Aorta (tissue), 5 donors: ENCODE data around the gene CDC25C. TPM values are rescaled to one million over a fixed set of nuclear protein-coding genes. Genes with fewer than 3 reads are reported as not detected.

ENCODE experiments used
- ATAC-seq: fragments of 200-7000 bp; cut with Tn5 transposase; one replicate; pipeline ENCODE4 v1.9.1; 2022; ENCODE audit warnings: moderate library complexity; ENCODE audit not compliant: low FRiP score
- DNase-seq, 2 donors: peaks; one replicate each; pipeline ENCODE4 v3.0.0-alpha.2; 2020
- H3K27ac ChIP-seq, 2 donors: one replicate each; pipeline ENCODE4 v1.5.1; 2013; ENCODE audit warnings: low read length in 2 of 2, mild to moderate bottlenecking in 2 of 2, moderate library complexity in 2 of 2, control low read depth in 1 of 2, inconsistent platforms in 1 of 2, low read depth in 1 of 2
- H3K27me3 ChIP-seq, 2 donors: one replicate each; pipeline ENCODE4 v1.6.1; 2013; ENCODE audit warnings: control low read depth in 1 of 2, low read length in 1 of 2, mild to moderate bottlenecking in 1 of 2, moderate library complexity in 1 of 2; ENCODE audit not compliant: insufficient read depth in 2 of 2, control insufficient read depth in 1 of 2
- H3K36me3 ChIP-seq, 2 donors: one replicate each; pipeline ENCODE4 v1.6.1; 2013; ENCODE audit warnings: control low read depth in 1 of 2, low read length in 1 of 2, mild to moderate bottlenecking in 1 of 2; ENCODE audit not compliant: insufficient read depth in 2 of 2, control insufficient read depth in 1 of 2
- H3K4me1 ChIP-seq, 2 donors: one replicate each; pipeline ENCODE4 v1.6.1; 2013; ENCODE audit warnings: low read length in 2 of 2, control low read depth in 1 of 2, mild to moderate bottlenecking in 1 of 2, moderate library complexity in 1 of 2; ENCODE audit not compliant: insufficient read depth in 2 of 2, control insufficient read depth in 1 of 2
- H3K4me3 ChIP-seq, 2 donors: one replicate each; pipeline ENCODE4 v1.5.1; 2013; ENCODE audit warnings: low read length in 2 of 2, control low read depth in 1 of 2, mild to moderate bottlenecking in 1 of 2
- H3K9me3 ChIP-seq: one replicate; pipeline ENCODE4 v1.6.1; 2013; ENCODE audit warnings: mild to moderate bottlenecking, low read length; ENCODE audit not compliant: control insufficient read depth
- WGBS, 2 donors: extraction: QIAGEN DNeasy Blood & Tissue Kit; methylation state at CpG; one replicate each; pipeline ENCODE4 v1.1.7; 2013; 5-methylcytosine and 5-hydroxymethylcytosine counted together
- intact Hi-C, 2 donors: fragments of 100-400 bp; cut with DNase I; formaldehyde crosslinking; loops; one replicate each; pipeline versions ENCODE4 v1.14.2 to v1.15.0; 2022
- polyA plus RNA-seq, 2 donors: library from polyadenylated mRNA; stranded (reverse); fragments of 200-250 nt; gene quantifications; one replicate each; pipeline ENCODE4 v1.2.3, GENCODE V29; 2013
- total RNA-seq, 2 donors: library from RNA; stranded (reverse); fragmentation: NEBNext Ultra II Directional; extraction: Animal tissue kit (Norgen Biotek cat#: 25700); gene quantifications; one replicate each; pipeline ENCODE4 v1.2.1, GENCODE V29; 2021
- donor health status: healthy with polysubstance abuse.
- donor health status: Bipolar disorder and iron deficiency.
- donor health status: DM: no; HTN: no; CAD: no.
- donor health status: DM: no; HTN: no; CAD: no.
- donor health status: DM: yes; HTN: yes; CAD: no.

The CDC25C gene
- total and polyA plus RNA-seq, 4 donors = 0.38 TPM; not detected in 3

DNA sequence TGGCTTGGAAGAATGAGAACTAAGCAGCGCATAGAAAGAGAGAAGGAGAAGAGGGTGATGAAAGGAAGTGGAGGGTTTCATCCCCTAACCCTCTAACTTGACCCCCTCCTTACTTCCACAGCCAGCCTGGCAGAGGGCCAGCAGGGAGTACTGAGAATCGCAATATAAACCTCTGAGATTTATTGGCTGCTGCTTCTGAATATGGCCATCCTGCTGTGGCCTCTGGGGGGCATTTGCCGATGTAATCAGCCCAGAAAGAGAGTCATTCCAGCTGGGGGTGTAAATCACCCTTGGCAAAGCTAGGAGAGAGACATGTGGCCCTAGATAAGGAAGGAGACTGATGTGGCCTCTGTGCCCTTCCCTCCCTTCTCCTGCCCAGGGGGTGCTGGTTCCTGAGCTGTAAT lies 56.2 kb downstream of the CDC25C start:
- no peak for ATAC-seq
- DNase-seq = no peak
- intact Hi-C loops = no loop called here

GRCh38 chr5:138274189-138274853 lies 57.3 kb downstream of the CDC25C start, which contains the start of gene GFRA3:
Gene GFRA3 (minus strand): TSS chr5:138274621. CDS start chr5:138274424, 197 bp downstream.
- H3K36me3 ChIP-seq = no peaks in the 10 kb centered on the region
- no peaks in the 10 kb centered on the region for H3K9me3 ChIP-seq
- no peaks in the 10 kb centered on the region for H3K27me3 ChIP-seq
- H3K4me3 ChIP-seq = peak within 1 kb of the TSS in 1 of 2 donors; percentile 25
- 2 to 3% methylated on average over 57 to 62 of the region's 62 CpGs for WGBS, 2 donors
- H3K27ac ChIP-seq = no peak within 1 kb of the TSS
- no peak for DNase-seq
- intact Hi-C loops = no loop called here
- no peak for ATAC-seq
- H3K4me1 ChIP-seq = no peaks in the 10 kb centered on the region

More for the DNA sequence above, 56.2 kb downstream of the CDC25C start:
- no peaks in the 10 kb centered on the region for H3K9me3 ChIP-seq
- WGBS, 2 donors = 58 to 64% methylated on average over 3 of the region's 3 CpGs
- no peak overlapping the region for H3K27ac ChIP-seq
- H3K36me3 ChIP-seq = no peaks in the 10 kb centered on the region
- no peaks in the 10 kb centered on the region for H3K27me3 ChIP-seq
- no peak overlapping the region for H3K4me3 ChIP-seq
- no peaks in the 10 kb centered on the region for H3K4me1 ChIP-seq

DNA sequence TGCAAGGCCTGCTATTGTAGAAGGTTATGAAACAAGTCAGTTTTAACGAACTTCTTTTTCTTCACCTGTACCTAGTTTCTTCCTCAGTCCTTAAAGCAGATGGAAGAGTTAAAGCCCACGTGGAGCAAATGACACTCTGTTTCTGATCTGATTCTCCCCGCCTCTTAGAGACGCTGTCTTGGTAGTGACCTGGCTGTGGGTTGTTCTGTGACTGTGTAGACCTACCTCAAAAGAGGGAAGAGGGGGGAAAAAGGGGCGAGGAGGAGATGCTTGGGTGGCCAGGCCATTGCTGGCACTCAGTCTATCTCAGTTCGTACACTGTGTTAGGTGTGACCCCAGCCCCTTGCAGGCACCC lies 57.8 kb downstream of the CDC25C start:
- DNase-seq (no peak), ATAC-seq (no peak)
- no peaks in the 10 kb centered on the region for H3K9me3 ChIP-seq
- peak overlapping the region in 1 of 2 donors; percentile 25 for H3K4me3 ChIP-seq
- no peak overlapping the region for H3K27ac ChIP-seq
- intact Hi-C loops = no loop called here
- no peaks in the 10 kb centered on the region for H3K4me1 ChIP-seq
- WGBS, 2 donors = 74 to 80% methylated on average over 6 of the region's 6 CpGs
- no peaks in the 10 kb centered on the region for H3K36me3 ChIP-seq
- H3K27me3 ChIP-seq = no peaks in the 10 kb centered on the region

GRCh38 chr5:138272681-138273080 lies 58.9 kb downstream of the CDC25C start:
- Histone ChIP-seq H3K4me1 (no peaks in the 10 kb centered on the region), H3K4me3 (no peak overlapping the region), H3K36me3 (no peaks in the 10 kb centered on the region), H3K27me3 (no peaks in the 10 kb centered on the region), H3K9me3 (no peaks in the 10 kb centered on the region), H3K27ac (no peak overlapping the region)
- ATAC-seq = no peak
- DNase-seq = no peak
- 97 to 98% methylated on average over 4 of the region's 4 CpGs for WGBS, 2 donors
- intact Hi-C loops = no loop called here

DNA sequence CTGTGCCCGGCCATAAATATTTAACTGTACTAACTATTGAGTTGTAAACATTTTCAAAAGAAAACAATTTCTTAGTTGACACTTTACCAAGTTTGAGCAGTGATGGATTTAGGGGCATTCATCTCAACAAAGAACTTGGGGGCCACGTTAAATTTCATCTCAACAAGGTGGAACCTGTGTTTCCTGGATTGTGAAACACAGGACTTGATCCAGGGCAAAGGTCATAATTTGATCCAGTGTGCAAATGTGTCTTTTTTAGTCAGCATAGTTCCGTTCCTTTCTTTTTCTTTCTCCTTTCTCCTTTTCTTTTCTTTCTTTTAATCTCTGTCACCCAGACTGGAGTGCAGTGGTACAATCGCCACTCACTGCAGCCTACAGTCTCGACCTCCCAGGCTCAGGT lies 60.3 kb downstream of the CDC25C start:
- Histone ChIP-seq H3K4me3 (no peak overlapping the region), H3K27ac (no peak overlapping the region), H3K36me3 (no peaks in the 10 kb centered on the region), H3K4me1 (no peaks in the 10 kb centered on the region), H3K9me3 (no peaks in the 10 kb centered on the region), H3K27me3 (no peaks in the 10 kb centered on the region)
- intact Hi-C loops = no loop called here
- 91 to 92% methylated on average over 5 of the region's 5 CpGs for WGBS, 2 donors
- ATAC-seq (no peak), DNase-seq (no peak)

- no peak for DNase-seq
- Histone ChIP-seq H3K27ac (no peak overlapping the region), H3K36me3 (no peaks in the 10 kb centered on the region), H3K4me3 (no peak overlapping the region), H3K27me3 (no peaks in the 10 kb centered on the region), H3K9me3 (no peaks in the 10 kb centered on the region), H3K4me1 (no peaks in the 10 kb centered on the region)
- WGBS, 2 donors = 92% methylated on average over 8 of the region's 8 CpGs
- ATAC-seq = no peak
- intact Hi-C loops = no loop called here
These were observed 67.4 kb downstream of the CDC25C start for GRCh38 chr5:138264183-138264582.

- no peak overlapping the region for H3K27ac ChIP-seq
- no peak overlapping the region for H3K4me3 ChIP-seq
- ATAC-seq (no peak), DNase-seq (no peak)
- no peaks in the 10 kb centered on the region for H3K9me3 ChIP-seq
- no peaks in the 10 kb centered on the region for H3K36me3 ChIP-seq
- no peaks in the 10 kb centered on the region for H3K4me1 ChIP-seq
- intact Hi-C loops = no loop called here
- H3K27me3 ChIP-seq = no peaks in the 10 kb centered on the region
- WGBS, 2 donors = 72 to 83% methylated on average over 3 of the region's 3 CpGs
These were observed 68.0 kb downstream of the CDC25C start for GRCh38 chr5:138263581-138263980.

DNA sequence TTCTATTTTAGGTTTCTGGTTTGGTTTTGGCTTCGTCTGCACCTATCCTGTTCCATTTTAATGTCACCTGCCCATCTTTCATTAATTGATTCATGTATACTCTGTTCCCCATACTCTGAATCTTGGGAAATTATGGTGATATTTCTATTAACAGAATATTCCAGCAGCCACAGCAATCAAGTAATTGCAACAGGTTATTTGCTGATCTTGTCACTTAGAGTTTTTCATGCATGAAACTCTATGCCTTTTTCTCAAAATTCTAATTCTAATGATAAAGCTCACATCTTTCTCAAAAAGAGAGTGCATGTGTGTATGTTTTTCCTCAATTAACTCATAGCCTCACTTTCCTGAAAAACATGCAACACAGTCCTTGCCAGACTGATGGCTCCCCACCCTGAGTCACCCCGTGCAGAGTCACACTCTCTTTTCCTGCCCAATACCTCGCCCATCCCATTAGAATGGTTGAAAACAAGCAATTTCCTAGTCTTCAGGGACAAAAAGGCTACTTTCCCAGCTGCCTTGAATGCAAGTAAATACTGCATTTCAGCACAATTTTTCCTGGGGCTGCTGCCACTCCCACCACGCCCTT lies 72.8 kb downstream of the CDC25C start:
- no peak for DNase-seq
- 74 to 75% methylated on average over 4 of the region's 4 CpGs for WGBS, 2 donors
- H3K4me1 ChIP-seq = no peaks in the 10 kb centered on the region

GRCh38 chr5:138257583-138257982 lies 74.0 kb downstream of the CDC25C start:
- no peak for DNase-seq
- H3K27ac ChIP-seq = no peak overlapping the region
- no peak for ATAC-seq
- no peaks in the 10 kb centered on the region for H3K27me3 ChIP-seq
- no peaks in the 10 kb centered on the region for H3K4me1 ChIP-seq
- no peaks in the 10 kb centered on the region for H3K9me3 ChIP-seq
- no peak overlapping the region for H3K4me3 ChIP-seq
- WGBS, 2 donors = 47 to 54% methylated on average over 29 of the region's 29 CpGs
- H3K36me3 ChIP-seq = no peaks in the 10 kb centered on the region
- intact Hi-C loops = no loop called here

More for the DNA sequence above, 72.8 kb downstream of the CDC25C start:
- Histone ChIP-seq H3K4me3 (no peak overlapping the region), H3K27me3 (no peaks in the 10 kb centered on the region), H3K9me3 (no peaks in the 10 kb centered on the region), H3K36me3 (no peaks in the 10 kb centered on the region), H3K27ac (no peak overlapping the region)
- no peak for ATAC-seq
- intact Hi-C loops = no loop called here
